Hypothalamus (tissue), 51 donors: ENCODE measurements around the gene MRPL36.
"Not testable (repeated sequence)": the region's sequence is repeated elsewhere in the genome, so short reads cannot be mapped to it uniquely, and the experiment has no call there.

ENCODE experiments used
- DNase-seq, 51 donors: peaks; one replicate each; lab custom pipeline; 2025; lab: John Stamatoyannopoulos, UW

MRPL36 gene

GRCh38 chr5:1816495-1817089 is 17.0 kb upstream of the MRPL36 start:
- DNase-seq: not testable (repeated sequence)

- DNase-seq: no peak
These were observed 16.2 kb upstream of the MRPL36 start for GRCh38 chr5:1815881-1816292.

- DNase-seq: no peak
These were observed 15.6 kb upstream of the MRPL36 start for GRCh38 chr5:1815071-1815786.

- no peak for DNase-seq
These were observed 14.8 kb upstream of the MRPL36 start for GRCh38 chr5:1814183-1815020.

GRCh38 chr5:1810581-1811101 is 11.0 kb upstream of the MRPL36 start:
- DNase-seq: no peak

- DNase-seq: no peak
These were observed 9.9 kb upstream of the MRPL36 start for GRCh38 chr5:1809416-1810035.

GRCh38 chr5:1808439-1808838 is 8.8 kb upstream of the MRPL36 start:
- DNase-seq: peak in 1 of 51 donors; percentile 10

- DNase-seq: no peak
These were observed 8.0 kb upstream of the MRPL36 start for GRCh38 chr5:1807451-1808185.

- DNase-seq: no peak
These were observed 7.3 kb upstream of the MRPL36 start for GRCh38 chr5:1806974-1807373.

GRCh38 chr5:1806199-1806598 is 6.6 kb upstream of the MRPL36 start:
- DNase-seq: no peak

GRCh38 chr5:1805736-1806135 is 6.1 kb upstream of the MRPL36 start:
- DNase-seq: no peak

GRCh38 chr5:1805326-1805725 is 5.7 kb upstream of the MRPL36 start:
- DNase-seq: no peak

GRCh38 chr5:1804001-1804690 is 4.5 kb upstream of the MRPL36 start:
- DNase-seq: no peak

GRCh38 chr5:1803192-1803591 is 3.6 kb upstream of the MRPL36 start:
- no peak for DNase-seq

GRCh38 chr5:1801967-1802295 is 2.3 kb upstream of the MRPL36 start:
- no peak for DNase-seq

- DNase-seq: peak; percentile 15 to 91 (median 70)
These were observed 1.8 kb upstream of the MRPL36 start, which contains the start of gene NDUFS6 for GRCh38 chr5:1801222-1801966. NDUFS6 (plus strand) TSS chr5:1801407; CDS start chr5:1801418, 11 bp downstream.

- DNase-seq: peak in 26 of 51 donors; percentile 8 to 91 (median 33)
These were observed 1.0 kb upstream of the MRPL36 start for GRCh38 chr5:1800472-1801221.

GRCh38 chr5:1799110-1799601 is 481 bp downstream of the MRPL36 start:
- DNase-seq: peak in 4 of 51 donors; percentile 30 to 52 (median 48)
